Fibroblast of lung (primary cell): ENCODE data around the gene RIOK1. TPM values are rescaled to one million over a fixed set of nuclear protein-coding genes. Genes with fewer than 3 reads are reported as not detected.

ENCODE experiments used
- DNase-seq, 2 donors: peaks; one replicate each; pipeline versions ENCODE4 v3.0.0 to v3.0.0-alpha.2; 2010; ENCODE audit warnings: low read depth in 2 of 2
- H2AFZ ChIP-seq: 2 replicates; pipeline ENCODE4 v1.5.1; 2012; ENCODE audit warnings: low read length, control low read depth, inconsistent platforms
- H3K27ac ChIP-seq: 2 replicates; pipeline ENCODE4 v1.5.1; 2011; ENCODE audit warnings: low read length, control low read depth; ENCODE audit not compliant: insufficient read depth
- H3K27me3 ChIP-seq: 2 replicates; pipeline ENCODE4 v1.5.1; 2011; ENCODE audit warnings: mild to moderate bottlenecking, low read length; ENCODE audit not compliant: control insufficient read depth, insufficient read depth
- H3K36me3 ChIP-seq: 2 replicates; pipeline ENCODE4 v1.5.1; 2011; ENCODE audit warnings: low read length; ENCODE audit not compliant: control insufficient read depth, insufficient read depth
- H3K4me1 ChIP-seq: 2 replicates; pipeline ENCODE4 v1.5.1; 2011; ENCODE audit warnings: low read length; ENCODE audit not compliant: control insufficient read depth, insufficient read depth; ENCODE audit errors: extremely low read depth
- H3K4me2 ChIP-seq: 2 replicates; pipeline ENCODE4 v1.5.1; 2011; ENCODE audit warnings: low read length, control low read depth; ENCODE audit not compliant: insufficient read depth; ENCODE audit errors: extremely low read depth
- H3K4me3 ChIP-seq, 4 experiments: fragments of 200-600 bp in 1 of 4; sonication (generic) in 1 of 4; replicated peaks in 1 of 4; 2 replicates each; pipeline ENCODE4 v1.5.1; 2011 to 2016; ENCODE audit warnings: low read length in 4 of 4, low read depth in 3 of 4, mild to moderate bottlenecking in 3 of 4, control low read depth in 2 of 4, inconsistent platforms in 1 of 4, mixed read lengths in 1 of 4; ENCODE audit not compliant: insufficient read depth in 1 of 4; ENCODE audit errors: control extremely low read depth in 1 of 4
- H3K79me2 ChIP-seq: 2 replicates; pipeline ENCODE4 v1.5.1; 2012; ENCODE audit warnings: mild to moderate bottlenecking, low read length, inconsistent platforms; ENCODE audit not compliant: control insufficient read depth, insufficient read depth
- H3K9ac ChIP-seq: 2 replicates; pipeline ENCODE4 v1.5.1; 2011; ENCODE audit warnings: mild to moderate bottlenecking, low read length, control low read depth; ENCODE audit not compliant: insufficient read depth
- H3K9me3 ChIP-seq: 2 replicates; pipeline ENCODE4 v1.5.1; 2012; ENCODE audit warnings: low read depth, low read length; ENCODE audit not compliant: control insufficient read depth, insufficient read depth
- H4K20me1 ChIP-seq: 2 replicates; pipeline ENCODE4 v1.5.1; 2011; ENCODE audit warnings: low read length; ENCODE audit not compliant: control insufficient read depth, insufficient read depth; ENCODE audit errors: extremely low read depth
- EZH2 ChIP-seq: IDR thresholded peaks from 2 replicates; pipeline ENCODE4 v1.5.1; 2012; ENCODE audit warnings: low read length, control low read depth, mild to moderate bottlenecking; ENCODE audit errors: missing control alignments
- polyA plus RNA-seq, 2 donors: library from polyadenylated mRNA; depleted of rRNA in 1 of 2; stranded (reverse) in 1 of 2; unstranded in 1 of 2; fragments of >200 nt; gene quantifications; 2 replicates each; pipeline ENCODE4 v1.2.1, GENCODE V29; 2011 to 2012; ENCODE audit warnings: missing spikeins in 1 of 2
- total RNA-seq: library from RNA; depleted of rRNA; stranded (reverse); fragments of >200 nt; gene quantifications from 2 replicates; pipeline ENCODE4 v1.2.1, GENCODE V29; 2014
- TF ChIP-seq, protein P1 (sequence below), 2 donors: IDR thresholded peaks in 1 of 2; conservative IDR thresholded peaks in 1 of 2; 1 replicate in 1 of 2; 2 replicates in 1 of 2; pipeline ENCODE4 v1.5.1; 2011 to 2012; ENCODE audit warnings: low read length in 2 of 2, control low read depth in 1 of 2, inconsistent platforms in 1 of 2, low read depth in 1 of 2, mild to moderate bottlenecking in 1 of 2

The RIOK1 gene
- total and polyA plus RNA-seq, 2 donors (not counting 1 experiment from before 2014, with no cell fraction given), result 11.9 to 28.7 TPM

DNA sequence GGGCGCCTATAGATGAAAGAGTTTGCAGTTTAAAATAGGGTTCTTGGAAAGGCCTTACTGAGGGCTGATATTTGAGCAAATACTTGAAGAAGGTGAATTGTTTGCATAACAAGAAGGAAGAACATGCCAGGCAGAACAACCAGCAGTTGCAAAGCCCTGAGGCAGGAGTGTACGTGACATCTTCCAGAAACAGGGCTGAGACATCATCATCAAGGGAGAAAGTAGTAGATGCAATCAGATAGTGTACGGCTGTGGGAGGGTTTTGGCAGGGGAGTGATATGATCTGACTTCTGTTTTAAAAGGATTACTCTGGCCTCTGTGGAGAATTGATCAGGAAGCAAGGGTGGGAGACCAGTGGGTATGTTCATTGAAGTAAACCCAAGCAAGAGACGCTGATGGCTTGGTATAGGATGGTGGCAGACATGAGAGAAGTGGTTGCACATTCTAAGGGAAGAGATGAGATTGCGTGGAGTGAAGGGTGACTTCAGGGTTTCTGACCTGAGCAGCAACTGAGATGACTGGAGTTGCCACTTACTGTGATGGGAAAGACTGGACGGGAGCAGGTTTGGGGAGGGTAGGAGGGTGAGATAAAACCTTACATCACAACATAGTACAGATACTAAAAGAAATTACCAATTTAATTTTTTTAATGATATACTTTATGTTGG, 28.8 kb downstream of the RIOK1 start:
- Histone ChIP-seq H3K79me2 (no peaks in the 10 kb centered on the region), H3K4me3 (no peak overlapping the region), H3K9ac (no peak overlapping the region), H3K27me3 (no peaks in the 10 kb centered on the region), H3K9me3 (no peaks in the 10 kb centered on the region), H3K4me2 (no peak overlapping the region), H3K4me1 (no peaks in the 10 kb centered on the region), H3K27ac (no peak overlapping the region), H3K36me3 (no peaks in the 10 kb centered on the region), H4K20me1 (no peaks in the 10 kb centered on the region), H2AFZ (no peak overlapping the region)
- no peak for TF ChIP-seq EZH2
- TF ChIP-seq, protein P1, sequence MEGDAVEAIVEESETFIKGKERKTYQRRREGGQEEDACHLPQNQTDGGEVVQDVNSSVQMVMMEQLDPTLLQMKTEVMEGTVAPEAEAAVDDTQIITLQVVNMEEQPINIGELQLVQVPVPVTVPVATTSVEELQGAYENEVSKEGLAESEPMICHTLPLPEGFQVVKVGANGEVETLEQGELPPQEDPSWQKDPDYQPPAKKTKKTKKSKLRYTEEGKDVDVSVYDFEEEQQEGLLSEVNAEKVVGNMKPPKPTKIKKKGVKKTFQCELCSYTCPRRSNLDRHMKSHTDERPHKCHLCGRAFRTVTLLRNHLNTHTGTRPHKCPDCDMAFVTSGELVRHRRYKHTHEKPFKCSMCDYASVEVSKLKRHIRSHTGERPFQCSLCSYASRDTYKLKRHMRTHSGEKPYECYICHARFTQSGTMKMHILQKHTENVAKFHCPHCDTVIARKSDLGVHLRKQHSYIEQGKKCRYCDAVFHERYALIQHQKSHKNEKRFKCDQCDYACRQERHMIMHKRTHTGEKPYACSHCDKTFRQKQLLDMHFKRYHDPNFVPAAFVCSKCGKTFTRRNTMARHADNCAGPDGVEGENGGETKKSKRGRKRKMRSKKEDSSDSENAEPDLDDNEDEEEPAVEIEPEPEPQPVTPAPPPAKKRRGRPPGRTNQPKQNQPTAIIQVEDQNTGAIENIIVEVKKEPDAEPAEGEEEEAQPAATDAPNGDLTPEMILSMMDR (conservative IDR thresholded peaks at IDR 0.05 in 1 of 2, IDR thresholded peaks at IDR 0.05 in 1 of 2; ENCODE audit: low read depth in 1 of 2, low read length in 2 of 2), result no peak
- no peak for DNase-seq

DNA sequence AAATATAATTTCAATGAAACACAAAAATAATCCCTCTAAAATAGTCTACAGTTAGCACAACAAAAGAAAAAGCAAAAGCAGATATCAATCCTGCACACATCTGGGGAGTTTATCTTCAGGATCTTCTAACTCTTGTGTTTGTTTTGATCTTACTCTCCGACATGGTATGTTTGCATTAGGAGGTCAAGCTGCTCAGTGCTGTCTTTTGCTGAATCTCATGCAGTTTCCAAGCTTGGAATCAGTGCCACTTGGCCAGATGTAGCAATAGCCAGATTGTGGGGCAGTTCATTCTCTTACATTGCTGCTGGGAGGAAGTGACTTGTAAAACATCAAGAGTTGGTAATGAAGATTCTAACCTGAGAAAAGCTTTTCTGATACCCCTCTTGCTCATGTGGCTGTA, 29.5 kb downstream of the RIOK1 start:
- no peak overlapping the region for H2AFZ ChIP-seq
- no peaks in the 10 kb centered on the region for H3K36me3 ChIP-seq
- H3K9me3 ChIP-seq, result no peaks in the 10 kb centered on the region
- H3K27me3 ChIP-seq, result no peaks in the 10 kb centered on the region
- no peak overlapping the region for H3K9ac ChIP-seq
- no peak overlapping the region for H3K27ac ChIP-seq
- DNase-seq, result peak in 1 of 2 donors; percentile 34
- no peaks in the 10 kb centered on the region for H4K20me1 ChIP-seq
- no peaks in the 10 kb centered on the region for H3K4me1 ChIP-seq
- H3K79me2 ChIP-seq, result no peaks in the 10 kb centered on the region
- TF ChIP-seq EZH2, result no peak
- TF ChIP-seq, protein P1 (conservative IDR thresholded peaks at IDR 0.05 in 1 of 2, IDR thresholded peaks at IDR 0.05 in 1 of 2; ENCODE audit: low read depth in 1 of 2, low read length in 2 of 2), result no peak
- no peak overlapping the region for H3K4me2 ChIP-seq
- no peak overlapping the region for H3K4me3 ChIP-seq

DNA sequence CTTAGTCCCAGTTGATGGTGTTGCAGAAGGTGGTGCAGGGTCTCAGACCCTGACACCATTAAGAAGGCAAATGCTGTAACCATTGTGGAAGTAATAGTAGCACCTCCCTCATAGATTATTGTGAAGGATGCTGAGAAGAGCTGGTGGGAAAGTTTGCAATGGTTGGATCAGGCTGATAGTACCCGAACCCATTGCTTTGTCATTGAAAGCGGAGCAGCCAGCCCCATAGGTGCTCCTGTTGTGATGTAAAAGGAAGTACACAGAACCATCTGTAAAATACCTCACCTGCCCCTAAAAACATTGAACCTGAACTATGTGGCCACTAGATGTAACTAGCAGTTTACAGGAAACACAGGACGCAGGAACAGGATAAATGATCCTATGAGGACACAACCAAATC, 31.5 kb downstream of the RIOK1 start:
- H3K27me3 ChIP-seq, result no peaks in the 10 kb centered on the region
- H3K4me3 ChIP-seq, result no peak overlapping the region
- no peak for DNase-seq
- no peaks in the 10 kb centered on the region for H4K20me1 ChIP-seq
- H3K36me3 ChIP-seq, result no peaks in the 10 kb centered on the region
- TF ChIP-seq EZH2, result no peak
- TF ChIP-seq, protein P1 (conservative IDR thresholded peaks at IDR 0.05 in 1 of 2, IDR thresholded peaks at IDR 0.05 in 1 of 2; ENCODE audit: low read depth in 1 of 2, low read length in 2 of 2), result no peak
- no peaks in the 10 kb centered on the region for H3K4me1 ChIP-seq
- no peak overlapping the region for H3K9ac ChIP-seq
- no peaks in the 10 kb centered on the region for H3K79me2 ChIP-seq
- no peaks in the 10 kb centered on the region for H3K9me3 ChIP-seq
- no peak overlapping the region for H3K27ac ChIP-seq
- H3K4me2 ChIP-seq, result no peak overlapping the region
- no peak overlapping the region for H2AFZ ChIP-seq
